ENCODE measurements around the gene RAB28.

GRCh38 chr4:13525606-13526281 lies 41.6 kb upstream of the RAB28 start:
- TF ChIP-seq CTCF (IDR thresholded peaks at IDR 0.05 in 2 of 3, conservative IDR thresholded peaks at IDR 0.05 in 1 of 3; ENCODE audit: borderline replicate concordance in 1 of 3, insufficient read depth in 1 of 3, low read depth in 2 of 3, low read length in 2 of 3) (no peak), MAX (IDR thresholded peaks at IDR 0.05) (no peak)

All from HCT116 (cell line).